RWPE2 (cell line): Measurements from ENCODE around the gene OTULIN.

Experiments
- ATAC-seq: fragments of 200-7000 bp; cut with Tn5 transposase; 3 replicates; pipeline ENCODE4 v1.9.1; 2021; ENCODE audit warnings: low read depth
- DNase-seq: peaks from one replicate; pipeline ENCODE4 v3.0.0-alpha.2; 2020; ENCODE audit warnings: low spot score
- H3K27ac ChIP-seq: fragments of 450-650 bp; 2 replicates; pipeline ENCODE4 v1.5.1; 2017; ENCODE audit warnings: mild to moderate bottlenecking; ENCODE audit not compliant: poor library complexity, severe bottlenecking
- H3K27me3 ChIP-seq: fragments of 250-450 bp; sonication (Bioruptor Pico); 2 replicates; pipeline ENCODE4 v1.5.1; 2021; ENCODE audit warnings: mild to moderate bottlenecking, moderate library complexity; ENCODE audit not compliant: insufficient read depth, poor library complexity, severe bottlenecking
- H3K36me3 ChIP-seq: fragments of 250-450 bp; sonication (Bioruptor Pico); 2 replicates; pipeline ENCODE4 v1.5.1; 2020; ENCODE audit warnings: low read depth, mild to moderate bottlenecking, moderate library complexity
- H3K4me1 ChIP-seq: fragments of 250-450 bp; sonication (Bioruptor Pico); 2 replicates; pipeline ENCODE4 v1.5.1; 2021; ENCODE audit warnings: mild to moderate bottlenecking, moderate library complexity; ENCODE audit not compliant: insufficient read depth, poor library complexity, severe bottlenecking
- H3K4me3 ChIP-seq: fragments of 250-450 bp; sonication (Bioruptor Pico); 2 replicates; pipeline ENCODE4 v1.5.1; 2021; ENCODE audit warnings: mild to moderate bottlenecking, moderate library complexity; ENCODE audit not compliant: severe bottlenecking
- H3K9me3 ChIP-seq: fragments of 250-450 bp; sonication (Bioruptor Pico); 2 replicates; pipeline ENCODE4 v1.5.1; 2021; ENCODE audit warnings: mild to moderate bottlenecking, moderate library complexity; ENCODE audit not compliant: severe bottlenecking
- TF ChIP-seq, protein P1 (sequence below): fragments of 450-650 bp; IDR thresholded peaks from one replicate; pipeline ENCODE4 v1.5.1; 2017; ENCODE audit warnings: mild to moderate bottlenecking, moderate library complexity; ENCODE audit not compliant: poor library complexity, severe bottlenecking

Gene OTULIN

DNA sequence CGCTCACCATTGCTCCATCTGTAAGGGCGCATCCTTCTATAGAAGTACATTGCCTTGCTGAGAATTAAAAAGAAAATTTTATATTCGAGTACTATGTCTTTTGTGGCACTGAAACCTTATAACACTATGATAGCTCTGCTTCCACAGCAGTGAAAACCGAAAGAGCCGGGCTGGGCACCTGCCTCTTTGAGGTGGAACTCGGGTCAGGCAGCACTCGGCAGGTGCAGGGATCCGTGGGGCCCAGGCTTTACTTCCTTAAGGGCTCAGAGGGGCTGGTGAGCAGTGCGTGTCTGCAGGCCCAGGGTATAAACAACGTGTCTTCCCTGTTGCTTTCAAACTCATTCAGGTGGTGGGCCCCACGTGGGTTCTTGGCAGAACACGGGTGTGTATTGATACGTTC, 69.9 kb downstream of the OTULIN start:
- H3K36me3 ChIP-seq = no peaks in the 10 kb centered on the region
- H3K27ac ChIP-seq = no peak overlapping the region
- no peaks in the 10 kb centered on the region for H3K27me3 ChIP-seq
- no peaks in the 10 kb centered on the region for H3K9me3 ChIP-seq
- H3K4me1 ChIP-seq = peaks cover 4% of the 10 kb centered on the region
- DNase-seq (no peak), ATAC-seq (no peak)
- TF ChIP-seq, protein P1, sequence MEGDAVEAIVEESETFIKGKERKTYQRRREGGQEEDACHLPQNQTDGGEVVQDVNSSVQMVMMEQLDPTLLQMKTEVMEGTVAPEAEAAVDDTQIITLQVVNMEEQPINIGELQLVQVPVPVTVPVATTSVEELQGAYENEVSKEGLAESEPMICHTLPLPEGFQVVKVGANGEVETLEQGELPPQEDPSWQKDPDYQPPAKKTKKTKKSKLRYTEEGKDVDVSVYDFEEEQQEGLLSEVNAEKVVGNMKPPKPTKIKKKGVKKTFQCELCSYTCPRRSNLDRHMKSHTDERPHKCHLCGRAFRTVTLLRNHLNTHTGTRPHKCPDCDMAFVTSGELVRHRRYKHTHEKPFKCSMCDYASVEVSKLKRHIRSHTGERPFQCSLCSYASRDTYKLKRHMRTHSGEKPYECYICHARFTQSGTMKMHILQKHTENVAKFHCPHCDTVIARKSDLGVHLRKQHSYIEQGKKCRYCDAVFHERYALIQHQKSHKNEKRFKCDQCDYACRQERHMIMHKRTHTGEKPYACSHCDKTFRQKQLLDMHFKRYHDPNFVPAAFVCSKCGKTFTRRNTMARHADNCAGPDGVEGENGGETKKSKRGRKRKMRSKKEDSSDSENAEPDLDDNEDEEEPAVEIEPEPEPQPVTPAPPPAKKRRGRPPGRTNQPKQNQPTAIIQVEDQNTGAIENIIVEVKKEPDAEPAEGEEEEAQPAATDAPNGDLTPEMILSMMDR = no peak
- H3K4me3 ChIP-seq = no peak overlapping the region

DNA sequence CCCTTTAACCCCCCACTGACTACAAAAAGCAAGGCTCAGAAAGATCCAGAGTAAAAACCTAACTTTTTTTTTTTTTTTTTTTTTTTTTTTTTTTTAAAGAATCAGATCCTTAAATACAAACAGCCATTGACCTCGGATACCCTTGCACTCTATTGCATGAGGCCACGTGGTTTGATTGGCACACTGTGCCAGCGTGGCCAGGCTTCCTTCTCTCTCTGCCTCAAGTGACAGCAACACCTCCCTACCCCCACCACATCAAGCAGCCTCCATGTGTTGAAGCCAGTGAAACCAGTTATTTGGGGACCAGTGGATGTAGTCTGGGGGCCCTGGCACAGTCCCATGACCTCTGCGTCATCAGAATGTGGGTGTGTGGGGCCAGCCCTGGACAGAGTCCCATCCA, 71.4 kb downstream of the OTULIN start:
- peaks cover 14% of the 10 kb centered on the region for H3K4me1 ChIP-seq
- H3K27me3 ChIP-seq = no peaks in the 10 kb centered on the region
- no peak overlapping the region for H3K4me3 ChIP-seq
- H3K9me3 ChIP-seq = no peaks in the 10 kb centered on the region
- H3K36me3 ChIP-seq = peaks cover 3% of the 10 kb centered on the region; the same call in 1 of the 2 replicates
- TF ChIP-seq, protein P1 = no peak
- ATAC-seq = no peak
- H3K27ac ChIP-seq = no peak overlapping the region
- no peak for DNase-seq

- no peak for ATAC-seq
- TF ChIP-seq, protein P1 = no peak
- peaks cover 5% of the 10 kb centered on the region; the same call in 1 of the 2 replicates for H3K36me3 ChIP-seq
These were observed 72.8 kb downstream of the OTULIN start for GRCh38 chr5:14737291-14737690.

GRCh38 chr5:14738050-14738449, 73.5 kb downstream of the OTULIN start:
- Histone ChIP-seq H3K4me3 (no peak overlapping the region), H3K27me3 (no peaks in the 10 kb centered on the region), H3K36me3 (peaks cover 5% of the 10 kb centered on the region; the same call in 1 of the 2 replicates), H3K4me1 (peaks cover 14% of the 10 kb centered on the region), H3K27ac (no peak overlapping the region), H3K9me3 (no peaks in the 10 kb centered on the region)
- DNase-seq (no peak), ATAC-seq (no peak)
- TF ChIP-seq, protein P1 = no peak

More at GRCh38 chr5:14737291-14737690, 72.8 kb downstream of the OTULIN start:
- no peak overlapping the region for H3K27ac ChIP-seq
- H3K4me3 ChIP-seq = no peak overlapping the region
- no peaks in the 10 kb centered on the region for H3K27me3 ChIP-seq
- no peak for DNase-seq
- no peaks in the 10 kb centered on the region for H3K9me3 ChIP-seq
- peaks cover 14% of the 10 kb centered on the region for H3K4me1 ChIP-seq

- DNase-seq (no peak), ATAC-seq (peak; percentile 88)
- peaks cover 26% of the 10 kb centered on the region for H3K4me1 ChIP-seq
- peaks cover 5% of the 10 kb centered on the region; the same call in 1 of the 2 replicates for H3K36me3 ChIP-seq
- H3K4me3 ChIP-seq = no peak overlapping the region
- H3K27ac ChIP-seq = peak overlapping the region; percentile 72
- TF ChIP-seq, protein P1 = no peak
- no peaks in the 10 kb centered on the region for H3K9me3 ChIP-seq
- H3K27me3 ChIP-seq = no peaks in the 10 kb centered on the region
These were observed 75.0 kb downstream of the OTULIN start for GRCh38 chr5:14739538-14739937.
